Muscle of leg (tissue), 11 donors: ENCODE measurements around the gene SRSF4. TPM values are rescaled to one million over a fixed set of nuclear protein-coding genes. Genes with fewer than 3 reads are reported as not detected.

Experiments used
- DNase-seq: peaks from one replicate; pipeline ENCODE4 v3.0.0; 2013
- H3K27ac ChIP-seq: one replicate; pipeline ENCODE4 v1.5.1; 2013; ENCODE audit warnings: mild to moderate bottlenecking, low read length, control low read depth
- H3K27me3 ChIP-seq: one replicate; pipeline ENCODE4 v1.6.1; 2013; ENCODE audit warnings: low read length; ENCODE audit not compliant: control insufficient read depth, insufficient read depth
- H3K36me3 ChIP-seq: one replicate; pipeline ENCODE4 v1.6.1; 2013; ENCODE audit warnings: low read length; ENCODE audit not compliant: control insufficient read depth, insufficient read depth
- H3K4me1 ChIP-seq: one replicate; pipeline ENCODE4 v1.6.1; 2013; ENCODE audit warnings: low read length; ENCODE audit not compliant: control insufficient read depth, insufficient read depth
- H3K4me3 ChIP-seq: one replicate; pipeline ENCODE4 v1.5.1; 2013; ENCODE audit warnings: low read length, control low read depth
- H3K9me3 ChIP-seq: replicated peaks from 2 replicates; pipeline ENCODE4 v1.6.1; 2013; ENCODE audit warnings: low read depth, low read length; ENCODE audit not compliant: control insufficient read depth
- WGBS: methylation state at CpG from one replicate; pipeline ENCODE4 v1.1.5; 2013; ENCODE audit warnings: missing lambda C conversion rate; ENCODE audit not compliant: insufficient coverage; 5-methylcytosine and 5-hydroxymethylcytosine counted together
- polyA plus RNA-seq, 8 donors: library from polyadenylated mRNA; unstranded; fragments of 120-200 nt; gene quantifications; one replicate each; pipeline versions ENCODE4 v1.2.1 to v1.2.3, GENCODE V29; 2013; ENCODE audit warnings: inconsistent platforms in 1 of 8, low replicate concordance in 1 of 8; ENCODE audit not compliant: insufficient read length in 8 of 8, insufficient read depth in 1 of 8
- total RNA-seq: library from RNA; stranded (reverse); fragments of 120-200 nt; gene quantifications from one replicate; pipeline ENCODE4 v1.2.4, GENCODE V29; 2013

Gene SRSF4
- total and polyA plus RNA-seq, 9 donors: 29.8 to 78.3 (median 67.5) TPM

DNA sequence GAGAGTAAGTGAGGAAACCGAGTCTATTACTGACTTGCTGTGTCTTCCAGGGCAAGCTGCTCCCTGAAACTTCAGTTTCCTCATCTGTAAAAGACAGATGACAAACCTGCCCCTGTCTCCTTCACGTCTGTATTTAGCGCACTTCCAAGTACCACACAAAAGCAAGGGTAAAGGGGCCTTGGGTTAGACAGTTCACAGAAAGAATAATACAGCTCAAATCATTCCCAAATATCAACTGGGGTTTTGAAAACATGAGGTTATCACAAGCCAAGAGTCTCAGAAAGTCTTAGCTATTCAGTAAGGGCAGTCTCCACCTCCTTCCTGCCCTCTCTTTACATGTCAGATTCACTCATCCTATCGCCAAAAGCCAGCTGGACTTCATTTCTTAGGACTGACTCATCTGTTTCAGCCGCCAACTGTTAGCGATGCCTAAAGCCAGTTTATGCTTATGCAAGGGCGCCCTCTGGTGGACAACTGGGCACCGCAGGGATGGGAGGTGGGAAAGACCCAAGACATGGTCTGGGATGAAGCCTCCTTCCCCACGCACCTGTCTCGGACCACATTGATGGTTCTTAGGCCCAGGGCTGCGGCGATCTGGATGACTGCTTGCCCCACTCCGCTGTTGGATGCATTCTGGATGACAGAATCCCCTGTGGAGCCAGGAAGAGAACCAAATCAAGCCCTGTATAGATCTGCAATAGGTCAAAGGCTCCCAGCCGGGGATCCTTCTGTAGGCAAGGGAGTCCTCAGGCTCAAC, 21.1 kb upstream of the SRSF4 start:
- peak; percentile 99 for DNase-seq
- Histone ChIP-seq H3K36me3 (peaks cover 74% of the 10 kb centered on the region), H3K27me3 (no peaks in the 10 kb centered on the region), H3K4me3 (no peak overlapping the region), H3K4me1 (peaks cover 14% of the 10 kb centered on the region), H3K9me3 (no peaks in the 10 kb centered on the region), H3K27ac (peak overlapping the region; percentile 92)
- 14% methylated on average over 10 of the region's 14 CpGs for WGBS

DNA sequence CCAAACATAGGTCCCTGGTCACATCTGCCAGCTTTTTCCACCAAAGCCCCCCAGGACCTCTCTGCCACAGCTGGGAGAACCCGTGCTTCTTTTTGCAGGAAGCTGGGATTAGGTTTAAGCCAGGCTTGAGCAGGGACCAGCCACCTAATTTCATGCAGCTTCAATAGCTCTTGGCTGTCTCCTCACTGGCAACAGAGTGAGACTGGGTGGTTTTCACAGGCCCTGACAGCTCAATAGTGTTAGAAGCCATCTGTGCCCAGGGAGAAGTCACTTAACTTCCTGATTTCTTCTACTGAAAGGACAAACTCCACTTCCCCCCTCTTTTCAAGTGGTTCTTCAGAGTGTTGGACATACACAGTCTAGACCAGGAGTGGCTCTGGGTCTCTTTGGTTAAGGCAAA, 20.4 kb upstream of the SRSF4 start:
- WGBS: no CpG with 5 or more reads among the region's 1 CpG
- Histone ChIP-seq H3K4me1 (peaks cover 14% of the 10 kb centered on the region), H3K9me3 (no peaks in the 10 kb centered on the region), H3K27me3 (no peaks in the 10 kb centered on the region), H3K4me3 (no peak overlapping the region), H3K36me3 (peaks cover 76% of the 10 kb centered on the region), H3K27ac (peak overlapping the region; percentile 92)
- DNase-seq: peak; percentile 75

GRCh38 chr1:29201595-29202051, 19.9 kb upstream of the SRSF4 start:
- Histone ChIP-seq H3K27ac (no peak overlapping the region), H3K36me3 (peaks cover 76% of the 10 kb centered on the region), H3K27me3 (no peaks in the 10 kb centered on the region), H3K9me3 (no peaks in the 10 kb centered on the region), H3K4me3 (no peak overlapping the region), H3K4me1 (peaks cover 14% of the 10 kb centered on the region)
- WGBS: 60% methylated on average over 2 of the region's 6 CpGs
- no peak for DNase-seq

DNA sequence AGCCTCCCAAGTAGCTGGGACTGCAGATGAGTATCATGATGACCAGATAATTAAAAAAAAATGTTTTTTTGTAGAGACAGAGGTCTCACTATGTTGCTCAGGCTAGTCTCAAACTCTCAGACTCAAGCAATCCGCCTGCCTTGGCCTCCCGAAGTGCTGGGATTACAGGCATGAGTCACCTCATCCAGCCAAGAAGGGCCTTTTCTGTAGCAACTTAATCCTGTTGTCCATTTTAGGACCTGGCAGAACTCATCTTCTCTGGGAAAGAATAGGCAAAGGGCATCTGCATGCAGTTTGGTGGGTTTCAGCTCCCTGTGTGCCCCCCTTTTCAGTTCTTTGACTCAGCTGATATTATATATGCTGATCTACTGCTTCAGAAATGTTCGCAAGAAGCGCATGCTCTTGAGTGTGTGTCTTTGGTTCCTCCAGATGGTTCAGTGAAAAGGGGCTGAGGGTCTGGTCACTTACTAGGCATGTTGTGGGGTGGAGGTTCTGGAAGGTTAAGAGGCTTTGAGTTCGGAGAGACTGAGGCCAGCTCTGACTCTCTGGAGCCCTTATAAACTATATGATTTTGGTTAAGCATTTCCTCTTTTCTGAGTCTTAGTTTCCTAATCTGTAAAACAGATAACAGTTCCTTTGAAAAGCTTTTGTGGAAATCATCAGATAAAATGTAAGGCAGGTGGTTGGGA, 19.4 kb upstream of the SRSF4 start:
- WGBS: 86% methylated on average over 4 of the region's 5 CpGs
- Histone ChIP-seq H3K36me3 (peaks cover 70% of the 10 kb centered on the region), H3K27me3 (no peaks in the 10 kb centered on the region)

GRCh38 chr1:29197993-29198392, 16.3 kb upstream of the SRSF4 start:
- DNase-seq: no peak
- Histone ChIP-seq H3K4me1 (peaks cover 17% of the 10 kb centered on the region), H3K27ac (no peak overlapping the region), H3K4me3 (no peak overlapping the region), H3K27me3 (no peaks in the 10 kb centered on the region), H3K36me3 (peaks cover 77% of the 10 kb centered on the region), H3K9me3 (no peaks in the 10 kb centered on the region)
- 91% methylated on average over 12 of the region's 12 CpGs for WGBS

More for the DNA sequence above, 19.4 kb upstream of the SRSF4 start:
- H3K9me3 ChIP-seq: no peaks in the 10 kb centered on the region
- peaks cover 14% of the 10 kb centered on the region for H3K4me1 ChIP-seq
- H3K27ac ChIP-seq: no peak overlapping the region
- DNase-seq: no peak
- H3K4me3 ChIP-seq: no peak overlapping the region

DNA sequence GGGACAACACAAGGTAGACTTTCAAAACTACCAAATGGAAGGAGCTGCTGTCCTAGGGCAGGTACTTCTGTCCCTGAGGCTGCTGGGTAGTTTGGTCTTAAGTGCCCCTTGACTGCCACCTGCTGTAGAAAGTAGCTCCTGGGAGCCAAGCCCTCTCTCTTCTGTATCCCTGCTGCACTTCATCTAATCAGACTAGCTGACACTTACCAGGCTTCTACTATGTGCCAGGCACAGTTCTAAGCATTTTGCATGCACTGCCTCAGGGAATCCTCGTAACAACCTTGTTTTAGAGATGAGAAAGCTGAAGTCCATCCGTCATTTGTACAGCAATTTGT, 15.9 kb upstream of the SRSF4 start:
- Histone ChIP-seq H3K4me3 (no peak overlapping the region), H3K36me3 (peaks cover 76% of the 10 kb centered on the region), H3K4me1 (peaks cover 15% of the 10 kb centered on the region), H3K27ac (no peak overlapping the region), H3K9me3 (no peaks in the 10 kb centered on the region), H3K27me3 (no peaks in the 10 kb centered on the region)
- WGBS: 94% methylated on average over 2 of the region's 2 CpGs
- DNase-seq: no peak

DNA sequence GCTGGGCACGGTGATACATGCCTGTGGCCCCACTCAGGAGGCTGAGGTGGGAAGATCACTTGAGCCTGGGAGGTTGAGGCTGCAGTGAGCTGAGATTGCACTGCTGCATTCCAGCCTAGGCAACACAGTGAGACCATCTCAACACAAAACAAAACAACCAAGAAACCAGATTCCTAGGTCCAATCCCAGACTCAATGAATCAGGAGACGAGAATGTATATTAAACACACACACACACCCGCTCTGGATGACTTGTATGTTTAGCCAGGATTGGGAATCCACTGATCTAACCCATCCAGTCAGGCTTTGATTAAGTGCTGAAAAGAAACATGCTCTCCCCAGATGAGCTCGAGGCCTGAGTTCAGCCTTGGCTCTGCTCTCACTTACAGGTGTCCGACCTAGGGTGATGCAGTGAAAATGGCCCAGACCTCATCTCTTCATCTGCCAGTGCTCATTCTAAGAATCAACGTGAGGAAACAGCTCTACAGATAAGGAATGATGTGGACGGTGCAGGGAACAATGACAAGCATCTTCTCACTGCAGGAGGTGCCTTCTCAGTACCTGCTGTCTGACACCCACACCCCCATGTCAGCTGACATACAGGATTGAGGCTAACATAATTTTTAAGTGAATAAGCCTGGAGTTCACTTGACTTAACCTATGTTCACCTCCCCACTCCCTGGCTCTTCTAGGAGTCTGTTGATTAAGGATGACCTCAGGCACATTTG, 15.3 kb upstream of the SRSF4 start:
- Histone ChIP-seq H3K27ac (no peak overlapping the region), H3K9me3 (no peaks in the 10 kb centered on the region), H3K4me3 (no peak overlapping the region), H3K27me3 (no peaks in the 10 kb centered on the region), H3K4me1 (peaks cover 9% of the 10 kb centered on the region), H3K36me3 (peaks cover 74% of the 10 kb centered on the region)
- DNase-seq: no peak
- 100% methylated on average over 1 of the region's 7 CpGs for WGBS

- no peak for DNase-seq
- Histone ChIP-seq H3K4me3 (no peak overlapping the region), H3K27ac (no peak overlapping the region), H3K9me3 (no peaks in the 10 kb centered on the region), H3K36me3 (peaks cover 62% of the 10 kb centered on the region), H3K27me3 (no peaks in the 10 kb centered on the region), H3K4me1 (peaks cover 3% of the 10 kb centered on the region)
- WGBS: 68% methylated on average over 5 of the region's 8 CpGs
Measured at GRCh38 chr1:29195881-29196291, 14.2 kb upstream of the SRSF4 start.

- Histone ChIP-seq H3K4me1 (peaks cover 3% of the 10 kb centered on the region), H3K36me3 (peaks cover 45% of the 10 kb centered on the region), H3K4me3 (no peak overlapping the region), H3K27me3 (no peaks in the 10 kb centered on the region), H3K9me3 (no peaks in the 10 kb centered on the region), H3K27ac (no peak overlapping the region)
- 95% methylated on average over 7 of the region's 8 CpGs for WGBS
- DNase-seq: no peak
Measured at GRCh38 chr1:29193879-29194455, 12.3 kb upstream of the SRSF4 start.

GRCh38 chr1:29190718-29191117, 9.0 kb upstream of the SRSF4 start:
- 80% methylated on average over 1 of the region's 6 CpGs for WGBS
- H3K36me3 ChIP-seq: peaks cover 24% of the 10 kb centered on the region
- H3K4me1 ChIP-seq: peaks cover 3% of the 10 kb centered on the region
- H3K27me3 ChIP-seq: no peaks in the 10 kb centered on the region
- H3K4me3 ChIP-seq: no peak overlapping the region
- no peaks in the 10 kb centered on the region for H3K9me3 ChIP-seq
- H3K27ac ChIP-seq: no peak overlapping the region
- DNase-seq: no peak
